HepG2 (cell line): ENCODE results near the gene LTA. TPM values are rescaled to one million over a fixed set of nuclear protein-coding genes. Genes with fewer than 3 reads are reported as not detected.
A peak's percentile ranks its signal among the peaks of the same experiment; 100 is the strongest.

Experiments used
- ATAC-seq: fragments of 200-7000 bp; cut with Tn5 transposase; 3 replicates; pipeline ENCODE4 v1.9.1; 2020; ENCODE audit warnings: mild to moderate bottlenecking, moderate library complexity
- BruUV-seq: library from RNA; stranded (reverse); fragments of 400-500 nt; replicated peaks from 2 replicates; lab custom pipeline; 2021; lab: Mats Ljungman, UMichigan
- CTCF ChIA-PET: fragments of 300-600 bp; formaldehyde crosslinking; extraction: SDS; loops from one replicate; lab custom pipeline; 2021; ENCODE audit warnings: low total read pairs, inconsistent platforms, low intra/inter-chr PET ratio; lab: Yijun Ruan, JAX
- POLR2A ChIA-PET: fragments of 350-600 bp; sonication (Branson Sonifier 250); formaldehyde crosslinking; loops from one replicate; lab custom pipeline; 2020; ENCODE audit warnings: antibody characterized with exemption, inconsistent platforms; lab: Yijun Ruan, JAX
- DNase-seq: peaks from one replicate; pipeline ENCODE4 v3.0.0-alpha.2; 2015; ENCODE audit warnings: low spot score
- FAIRE-seq: peaks from 3 replicates; lab custom pipeline; 2011; peaks lifted over from hg19 to GRCh38; lab: Jason Lieb, UNC
- H2AFZ ChIP-seq: one replicate; pipeline ENCODE4 v1.6.1; 2011; ENCODE audit warnings: low read length, inconsistent platforms
- H3K27ac ChIP-seq: fragments of 300-600 bp; 3 replicates; pipeline ENCODE4 v1.8.0; 2011; ENCODE audit warnings: mixed run types, mild to moderate bottlenecking, mixed read lengths, low read length, inconsistent platforms; ENCODE audit not compliant: insufficient read depth; ENCODE audit errors: extremely low read length
- H3K27me3 ChIP-seq, 2 experiments: fragments of 200-600 bp in 1 of 2; 2 replicates in 1 of 2; 3 replicates in 1 of 2; pipeline versions ENCODE4 v1.6.0 to v1.8.0; 2011; ENCODE audit warnings: low read length in 2 of 2, mild to moderate bottlenecking in 2 of 2, moderate library complexity in 2 of 2, inconsistent platforms in 1 of 2; ENCODE audit not compliant: insufficient read depth in 2 of 2, control insufficient read depth in 1 of 2
- H3K36me3 ChIP-seq, 2 experiments: fragments of 200-600 bp in 1 of 2; replicated peaks in 1 of 2; 2 replicates in 1 of 2; 3 replicates in 1 of 2; pipeline versions ENCODE4 v1.5.1 to v1.8.0; 2011; ENCODE audit warnings: low read length in 2 of 2, inconsistent platforms in 1 of 2; ENCODE audit not compliant: insufficient read depth in 2 of 2, control insufficient read depth in 1 of 2
- H3K4me1 ChIP-seq: 2 replicates; pipeline ENCODE4 v1.5.1; 2012; ENCODE audit warnings: low read length, inconsistent platforms; ENCODE audit not compliant: insufficient read depth
- H3K4me2 ChIP-seq: 2 replicates; pipeline ENCODE4 v1.6.0; 2011; ENCODE audit warnings: low read depth, low read length, inconsistent platforms
- H3K4me3 ChIP-seq, 3 experiments: fragments of 200-600 bp in 1 of 3; sonication (generic), shearing (Covaris generic) in 1 of 3; replicated peaks in 1 of 3; 2 replicates each; pipeline ENCODE4 v1.5.1; 2011 to 2016; ENCODE audit warnings: low read length in 3 of 3, inconsistent platforms in 2 of 3, low read depth in 2 of 3, mild to moderate bottlenecking in 2 of 3, control low read depth in 1 of 3, mixed read lengths in 1 of 3; ENCODE audit not compliant: insufficient read depth in 1 of 3
- H3K79me2 ChIP-seq: one replicate; pipeline ENCODE4 v1.6.1; 2011; ENCODE audit warnings: low read length, inconsistent platforms; ENCODE audit not compliant: insufficient read depth
- H3K9ac ChIP-seq: 2 replicates; pipeline ENCODE4 v1.6.0; 2011; ENCODE audit warnings: mild to moderate bottlenecking, low read depth, low read length, inconsistent platforms; ENCODE audit not compliant: insufficient read depth
- H3K9me3 ChIP-seq: 2 replicates; pipeline ENCODE4 v1.5.1; 2012; ENCODE audit warnings: mild to moderate bottlenecking, low read length
- H4K20me1 ChIP-seq: 2 replicates; pipeline ENCODE4 v1.6.0; 2011; ENCODE audit warnings: inconsistent platforms, mild to moderate bottlenecking, low read length, moderate library complexity; ENCODE audit not compliant: insufficient read depth
- BRCA1 ChIP-seq: sonication (generic); formaldehyde crosslinking; IDR thresholded peaks from 2 replicates; pipeline ENCODE4 v1.4.0; 2020; ENCODE audit warnings: missing genetic modification reagents
- ESRRA ChIP-seq: sonication (generic); formaldehyde crosslinking; IDR thresholded peaks from 2 replicates; pipeline ENCODE4 v1.5.1; 2020; ENCODE audit warnings: mild to moderate bottlenecking, low read depth, missing genetic modification reagents
- HDAC2 ChIP-seq: sonication (generic); formaldehyde crosslinking; IDR thresholded peaks from 2 replicates; pipeline ENCODE4 v1.4.0; 2020; ENCODE audit warnings: missing genetic modification reagents
- KDM1A ChIP-seq: IDR thresholded peaks from 2 replicates; pipeline ENCODE4 v1.6.1; 2016; ENCODE audit warnings: missing compliant biosample characterization
- MEIS1 ChIP-seq: sonication (generic); formaldehyde crosslinking; IDR thresholded peaks from 2 replicates; pipeline ENCODE4 v1.9.0; 2021; ENCODE audit warnings: mild to moderate bottlenecking, missing genetic modification reagents, moderate library complexity, borderline replicate concordance
- NR2F6 ChIP-seq, 2 experiments: IDR thresholded peaks; 2 replicates each; pipeline ENCODE4 v1.6.1; 2016; ENCODE audit warnings: antibody characterized with exemption in 1 of 2, mild to moderate bottlenecking in 1 of 2
- PAF1 ChIP-seq: IDR thresholded peaks from 2 replicates; pipeline ENCODE4 v1.6.1; 2016; ENCODE audit warnings: missing genetic modification reagents, missing compliant biosample characterization
- PLSCR1 ChIP-seq: sonication (generic); formaldehyde crosslinking; IDR thresholded peaks from 2 replicates; pipeline ENCODE4 v1.5.0; 2020; ENCODE audit warnings: missing genetic modification reagents, mild to moderate bottlenecking, borderline replicate concordance
- POLR2A ChIP-seq, 2 experiments: IDR thresholded peaks; 2 replicates each; pipeline ENCODE4 v1.6.1; 2011; ENCODE audit warnings: low read depth in 2 of 2, low read length in 2 of 2, mild to moderate bottlenecking in 1 of 2, moderate library complexity in 1 of 2; ENCODE audit not compliant: insufficient read depth in 1 of 2
- POLR2G ChIP-seq: fragments of 200-400 bp; formaldehyde crosslinking; IDR thresholded peaks from 2 replicates; pipeline ENCODE4 v1.6.1; 2018; ENCODE audit warnings: mild to moderate bottlenecking, low read depth, low read length, moderate library complexity
- SSRP1 ChIP-seq: IDR thresholded peaks from 2 replicates; pipeline ENCODE4 v1.6.1; 2016; ENCODE audit warnings: control low read depth
- TAF15 ChIP-seq: fragments of 200-400 bp; formaldehyde crosslinking; IDR thresholded peaks from one replicate; pipeline ENCODE4 v1.6.1; 2018; ENCODE audit warnings: mild to moderate bottlenecking, low read depth, low read length; ENCODE audit not compliant: poor library complexity, severe bottlenecking
- TCF7L2 ChIP-seq: IDR thresholded peaks from 2 replicates; pipeline ENCODE4 v1.6.1; 2011; ENCODE audit warnings: mild to moderate bottlenecking, low read depth, low read length, moderate library complexity
- U2AF2 ChIP-seq: fragments of 200-400 bp; formaldehyde crosslinking; IDR thresholded peaks from 2 replicates; pipeline ENCODE4 v1.6.1; 2017; ENCODE audit warnings: low read depth, mild to moderate bottlenecking, low read length
- ZNF333 ChIP-seq: sonication (generic); formaldehyde crosslinking; IDR thresholded peaks from 2 replicates; pipeline ENCODE4 v1.4.0; 2020; ENCODE audit warnings: mild to moderate bottlenecking, missing genetic modification reagents, borderline replicate concordance
- ZNF501 ChIP-seq: sonication (generic); formaldehyde crosslinking; IDR thresholded peaks from 2 replicates; pipeline ENCODE4 v1.5.1; 2020; ENCODE audit warnings: mild to moderate bottlenecking, moderate library complexity, missing genetic modification reagents
- ZNF607 ChIP-seq: sonication (generic); formaldehyde crosslinking; IDR thresholded peaks from 2 replicates; pipeline ENCODE4 v1.5.1; 2020; ENCODE audit warnings: missing genetic modification reagents, mild to moderate bottlenecking, borderline replicate concordance
- ZNF83 ChIP-seq: sonication (generic); formaldehyde crosslinking; IDR thresholded peaks from 2 replicates; pipeline ENCODE4 v1.4.0; 2020; ENCODE audit warnings: missing genetic modification reagents, mild to moderate bottlenecking, borderline replicate concordance
- WGBS: methylation state at CpG from one replicate; pipeline ENCODE4 v1.1.6; 2017; ENCODE audit warnings: low lambda C conversion rate; 5-methylcytosine and 5-hydroxymethylcytosine counted together
- in situ Hi-C: cut with HindIII; loops from 2 replicates; pipeline ENCODE4 v1.10.0; 2017; ENCODE audit warnings: low pct_unique_long_range_greater_than_20kb; ENCODE audit not compliant: extremely low pct_ligation_motif_present
- intact Hi-C: fragments of 100-400 bp; cut with micrococcal nuclease; formaldehyde crosslinking; loops from one replicate; pipeline ENCODE4 v1.10.0; 2022; ENCODE audit not compliant: unreplicated experiment
- polyA plus RNA-seq, 8 experiments: library from polyadenylated mRNA; depleted of rRNA in 3 of 8; stranded (reverse) in 7 of 8; unstranded in 1 of 8; fragments of >200 nt; fragmentation: Illumina TruSeq in 4 of 8; extraction: Trizol in 4 of 8; gene quantifications; 2 replicates each; pipeline versions ENCODE4 v1.2.1 to v1.2.3, GENCODE V29; 2011 to 2016; ENCODE audit warnings: low read depth in 4 of 8, missing spikeins in 1 of 8, mixed read lengths in 1 of 8; ENCODE audit not compliant: insufficient read depth in 1 of 8
- total RNA-seq, 5 experiments: library from RNA; depleted of rRNA; stranded (reverse); fragments of >200 nt; fragmentation: Illumina TruSeq; extraction: Trizol; gene quantifications; 2 replicates each; pipeline ENCODE4 v1.2.3, GENCODE V29; 2016; ENCODE audit warnings: low read depth in 1 of 5
- TF ChIP-seq, protein P1 (sequence below): sonication (generic); formaldehyde crosslinking; IDR thresholded peaks from 2 replicates; pipeline ENCODE4 v1.8.0; 2022; ENCODE audit warnings: mild to moderate bottlenecking, missing genetic modification reagents, moderate library complexity
- TF ChIP-seq, protein P2 (sequence below): sonication (generic); formaldehyde crosslinking; IDR thresholded peaks from 2 replicates; pipeline ENCODE4 v1.4.0; 2020; ENCODE audit warnings: missing genetic modification reagents

Gene LTA
- total and polyA plus RNA-seq, 2 of the 13 experiments (the other 11 are each of a cell fraction or from before 2014, with no cell fraction given) = 0.09 TPM; not detected in 1

GRCh38 chr6:31532644-31533454 is 39.2 kb upstream of the LTA start:
- no TSS peak for BruUV-seq
- Histone ChIP-seq H3K9me3 (no peaks in the 10 kb centered on the region), H2AFZ (no peak overlapping the region), H3K36me3 (peaks cover 41 to 78% of the 10 kb centered on the region in 2 experiments), H3K79me2 (peaks cover 23% of the 10 kb centered on the region), H3K27me3 (no peaks in the 10 kb centered on the region), H3K4me1 (peaks cover 79% of the 10 kb centered on the region), H3K27ac (no peak overlapping the region), H3K9ac (no peak overlapping the region), H3K4me3 (no peak overlapping the region), H4K20me1 (peaks cover 63% of the 10 kb centered on the region), H3K4me2 (no peak overlapping the region)
- DNase-seq (no peak), FAIRE-seq (no peak), ATAC-seq (no peak)
- CTCF ChIA-PET = no interaction called here
- POLR2A ChIA-PET = interaction anchor here (1.3 to 8.3 kb wide), 2 partner anchors 9 kb away, joined by 6 to 123 read pairs; partner anchors contain the start of gene DDX39B
- WGBS = 91% methylated on average over 9 of the region's 9 CpGs
- in situ Hi-C loops (no loop called here), intact Hi-C loops (no loop called here)
- TF ChIP-seq TCF7L2 (no peak), POLR2G (peak; percentile 43; the same call in 1 of the 2 replicates), PLSCR1 (CRISPR knock-in tag) (no peak), ZNF607 (CRISPR knock-in tag) (no peak), ESRRA (peak; percentile 83), NR2F6 (IDR thresholded peaks at IDR 0.05) (no peak), NR2F6 (CRISPR knock-in tag; IDR thresholded peaks at IDR 0.05) (no peak), ZNF333 (CRISPR knock-in tag) (no peak), TAF15 (no peak), POLR2A (IDR thresholded peaks at IDR 0.05; ENCODE audit: insufficient read depth in 1 of 2, low read depth in 2 of 2, low read length in 2 of 2) (peak in 1 of 2 experiments; percentile 14; a peak in 1 of 4 replicates), SSRP1 (CRISPR knock-in tag) (peak; percentile 39; the same call in 1 of the 2 replicates), PAF1 (CRISPR knock-in tag) (peak; percentile 14; the same call in 1 of the 2 replicates), U2AF2 (no peak), ZNF83 (no peak), MEIS1 (CRISPR knock-in tag) (no peak), ZNF501 (no peak), BRCA1 (CRISPR knock-in tag) (no peak), KDM1A (CRISPR knock-in tag) (no peak), HDAC2 (CRISPR knock-in tag) (no peak)
- TF ChIP-seq, protein P1, sequence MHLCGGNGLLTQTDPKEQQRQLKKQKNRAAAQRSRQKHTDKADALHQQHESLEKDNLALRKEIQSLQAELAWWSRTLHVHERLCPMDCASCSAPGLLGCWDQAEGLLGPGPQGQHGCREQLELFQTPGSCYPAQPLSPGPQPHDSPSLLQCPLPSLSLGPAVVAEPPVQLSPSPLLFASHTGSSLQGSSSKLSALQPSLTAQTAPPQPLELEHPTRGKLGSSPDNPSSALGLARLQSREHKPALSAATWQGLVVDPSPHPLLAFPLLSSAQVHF (CRISPR knock-in tag) = no peak
- TF ChIP-seq, protein P2, sequence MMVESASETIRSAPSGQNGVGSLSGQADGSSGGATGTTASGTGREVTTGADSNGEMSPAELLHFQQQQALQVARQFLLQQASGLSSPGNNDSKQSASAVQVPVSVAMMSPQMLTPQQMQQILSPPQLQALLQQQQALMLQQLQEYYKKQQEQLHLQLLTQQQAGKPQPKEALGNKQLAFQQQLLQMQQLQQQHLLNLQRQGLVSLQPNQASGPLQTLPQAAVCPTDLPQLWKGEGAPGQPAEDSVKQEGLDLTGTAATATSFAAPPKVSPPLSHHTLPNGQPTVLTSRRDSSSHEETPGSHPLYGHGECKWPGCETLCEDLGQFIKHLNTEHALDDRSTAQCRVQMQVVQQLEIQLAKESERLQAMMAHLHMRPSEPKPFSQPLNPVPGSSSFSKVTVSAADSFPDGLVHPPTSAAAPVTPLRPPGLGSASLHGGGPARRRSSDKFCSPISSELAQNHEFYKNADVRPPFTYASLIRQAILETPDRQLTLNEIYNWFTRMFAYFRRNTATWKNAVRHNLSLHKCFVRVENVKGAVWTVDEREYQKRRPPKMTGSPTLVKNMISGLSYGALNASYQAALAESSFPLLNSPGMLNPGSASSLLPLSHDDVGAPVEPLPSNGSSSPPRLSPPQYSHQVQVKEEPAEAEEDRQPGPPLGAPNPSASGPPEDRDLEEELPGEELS (CRISPR knock-in tag) = no peak
